HG03521 (cell line): ENCODE results near the gene DMBX1.

Source experiments
- ATAC-seq: cut with Tn5 transposase; IDR thresholded peaks from one replicate; pipeline ENCODE4 v1.9.1; 2021; ENCODE audit warnings: mild to moderate bottlenecking, moderate library complexity; ENCODE audit not compliant: unreplicated experiment

The DMBX1 gene

DNA sequence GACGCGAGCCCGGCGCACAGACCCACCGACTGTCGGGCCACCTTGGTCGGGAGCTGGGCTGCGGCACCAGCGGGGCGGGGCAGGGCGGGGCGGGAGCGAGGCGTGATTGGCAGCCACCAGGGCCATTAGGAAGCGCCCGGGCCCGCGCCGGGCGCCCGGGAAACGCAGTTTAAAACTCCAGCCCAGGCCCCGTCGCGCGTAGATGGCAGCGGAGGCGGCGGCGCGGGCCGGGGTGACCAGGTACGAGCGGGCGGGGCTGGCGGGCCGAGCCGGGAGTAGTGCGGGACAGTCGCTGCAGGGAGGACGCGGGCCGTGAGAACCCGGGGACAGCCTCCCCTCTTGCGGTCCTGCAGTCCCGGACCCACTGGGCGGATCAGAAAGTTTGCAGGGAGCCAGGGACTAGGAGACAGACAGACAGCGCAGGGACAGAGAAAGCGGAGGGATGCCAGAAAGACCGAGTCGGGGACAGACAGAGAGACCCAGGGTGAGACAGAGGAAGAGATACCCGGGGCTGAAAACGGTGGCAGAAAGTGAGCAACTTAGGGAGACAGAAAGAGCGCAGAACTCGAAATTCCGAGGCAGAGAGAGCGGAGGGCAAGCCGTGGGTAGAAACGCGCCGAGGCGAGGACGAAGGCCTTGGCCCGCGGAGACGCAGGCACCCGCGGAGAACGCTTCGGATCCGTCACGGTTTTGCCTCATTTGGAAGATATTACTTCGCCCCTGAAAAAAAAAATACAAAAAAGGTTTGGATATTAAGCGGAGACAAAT is at the start of gene DMBX1:
Gene DMBX1 (plus strand): TSS at position 199 of the 768 bp plus-strand sequence. CDS start 17,175 bp downstream, outside the sequence.
- no peak for ATAC-seq

DNA sequence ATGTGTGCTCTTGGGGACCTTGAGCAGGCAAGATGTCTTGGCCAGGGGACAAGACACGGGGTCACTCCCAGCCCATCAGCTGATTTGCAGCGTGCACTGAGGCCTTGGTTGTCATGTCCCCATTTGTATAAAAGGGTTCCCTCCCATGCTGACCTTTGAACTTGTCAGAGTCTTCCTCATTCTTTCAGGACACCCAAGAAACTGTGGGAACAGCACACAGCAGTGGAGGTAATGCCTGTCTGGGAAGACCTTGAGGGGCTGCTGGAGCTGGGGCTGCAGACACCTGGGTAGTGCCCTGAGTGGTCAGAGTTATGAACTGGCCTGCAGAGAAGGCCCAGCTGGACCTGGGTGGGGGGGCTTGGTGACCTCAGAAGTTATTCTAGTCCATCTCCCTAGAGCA is 49.2 kb upstream of the DMBX1 start:
- no peak for ATAC-seq

DNA sequence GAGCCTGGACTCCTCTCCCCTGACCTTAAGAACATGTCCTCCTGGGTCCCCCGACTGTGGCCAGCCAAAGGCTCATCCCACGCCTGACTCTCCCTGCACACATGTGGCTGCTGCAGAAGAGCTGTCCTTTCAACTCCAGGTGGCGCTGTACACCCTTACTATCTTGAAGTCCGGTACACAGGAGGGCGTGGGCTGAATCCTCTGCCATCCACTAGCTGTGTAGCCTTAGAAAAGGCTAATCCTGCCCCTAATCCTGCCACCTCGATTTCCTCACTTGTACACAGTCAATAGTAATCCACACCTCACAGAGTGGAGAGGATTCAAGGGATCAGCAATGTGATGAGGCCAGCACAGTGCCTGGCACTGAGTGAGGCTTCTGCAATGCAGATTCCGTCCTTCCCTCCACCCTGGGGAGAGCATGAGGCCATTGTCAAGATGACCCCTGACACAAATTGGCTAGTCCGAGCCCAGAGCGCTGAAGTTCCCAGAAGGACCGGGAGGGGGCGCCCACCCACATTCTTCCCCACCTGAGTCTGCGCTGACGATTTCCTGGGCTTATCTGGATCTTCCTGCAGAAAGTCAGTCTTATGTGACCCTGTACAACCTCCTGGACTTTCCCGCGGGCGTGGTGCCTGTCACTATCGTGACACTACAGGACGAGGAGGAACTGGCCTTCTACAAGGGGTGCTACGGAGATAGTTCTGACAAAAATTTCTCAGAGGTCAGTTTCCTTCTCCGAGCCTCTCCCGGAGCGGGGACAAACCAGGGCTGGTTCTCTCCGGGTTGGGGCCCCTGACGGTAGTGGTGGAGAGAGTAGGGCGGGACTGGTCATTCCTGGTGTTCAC is 47.1 kb upstream of the DMBX1 start:
- peak; percentile 56 for ATAC-seq

DNA sequence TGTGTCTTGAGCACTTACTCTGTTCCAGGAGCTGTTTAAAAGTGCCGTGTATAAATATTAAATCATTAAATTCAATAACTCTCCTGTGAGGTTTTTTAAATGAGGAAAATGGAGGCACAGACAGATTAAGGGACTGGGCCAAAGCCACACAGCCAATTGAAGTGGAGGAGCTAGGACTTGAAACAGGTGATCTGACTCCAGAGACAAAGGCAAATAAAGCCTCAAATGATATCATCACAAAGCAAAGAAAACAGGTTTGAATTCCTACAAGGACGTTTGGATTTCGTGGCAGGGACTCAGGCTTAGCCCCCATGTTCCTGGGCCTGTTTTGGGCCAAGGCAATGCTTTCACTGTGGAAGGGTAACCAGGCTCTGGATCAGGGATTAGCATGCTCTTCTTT is 45.2 kb upstream of the DMBX1 start:
- no peak for ATAC-seq

DNA sequence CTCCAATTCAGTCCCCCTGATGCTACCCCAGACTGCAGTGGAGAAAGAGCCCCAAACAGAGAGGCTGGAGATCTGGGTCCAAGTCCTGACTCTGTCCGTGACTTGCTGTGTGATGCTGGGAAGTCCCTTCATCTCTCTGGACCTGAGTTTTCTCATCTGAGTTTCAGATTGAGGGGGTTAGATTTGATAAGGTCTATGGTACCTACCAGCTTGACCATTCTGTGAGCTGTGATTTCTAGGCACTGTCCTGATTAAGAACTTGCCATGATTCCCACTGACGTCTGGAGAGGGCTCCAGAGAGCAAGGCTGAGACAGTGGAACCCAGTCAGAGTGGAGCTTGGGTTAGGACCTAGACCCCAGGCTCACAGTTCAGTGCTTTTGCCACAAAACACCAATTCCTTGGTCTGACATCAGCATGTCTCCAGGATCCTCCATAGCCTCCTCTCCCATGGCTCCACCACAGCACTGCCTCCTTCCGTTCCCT is 43.8 kb upstream of the DMBX1 start:
- no peak for ATAC-seq

DNA sequence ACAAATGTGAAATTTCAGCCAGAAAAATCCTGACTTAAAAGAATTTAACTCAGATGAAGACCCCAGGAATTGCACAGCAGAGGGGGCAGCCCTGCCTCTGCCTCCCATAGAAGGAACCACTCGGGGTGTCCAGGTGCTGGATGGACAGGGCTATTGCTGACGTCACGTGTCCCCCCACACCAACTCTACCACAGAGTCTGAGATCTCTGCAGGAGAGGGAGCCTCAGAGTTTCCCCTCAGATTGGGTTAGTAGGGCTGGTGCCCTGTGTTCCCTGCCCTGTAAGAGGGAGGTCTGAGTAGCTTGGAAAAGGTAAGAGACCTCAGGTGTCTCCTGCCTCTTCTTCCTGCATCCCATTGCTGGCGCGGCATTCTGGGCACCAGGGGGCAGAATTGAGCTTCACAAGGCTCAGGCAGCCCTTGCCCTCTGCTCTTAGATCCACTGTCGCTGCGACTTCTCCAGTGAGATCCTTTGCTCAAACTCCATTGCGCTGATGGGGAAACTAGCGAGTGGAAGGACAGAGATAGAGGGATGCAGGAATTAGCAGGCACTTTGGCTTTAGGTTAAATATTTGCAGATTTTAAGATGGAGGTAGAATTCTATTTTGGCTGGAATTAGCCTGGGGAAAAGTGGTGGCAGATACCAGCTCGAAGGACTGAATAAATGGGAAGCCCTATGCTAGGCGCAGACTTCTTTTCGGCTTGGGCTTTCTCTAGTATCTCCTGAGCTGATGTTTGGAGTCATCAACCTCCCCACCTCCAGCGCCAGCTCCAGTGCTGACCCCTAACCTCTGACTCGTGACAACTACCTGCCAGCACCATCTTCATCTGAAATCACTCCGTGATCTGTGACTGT is 42.8 kb upstream of the DMBX1 start:
- ATAC-seq: no peak

DNA sequence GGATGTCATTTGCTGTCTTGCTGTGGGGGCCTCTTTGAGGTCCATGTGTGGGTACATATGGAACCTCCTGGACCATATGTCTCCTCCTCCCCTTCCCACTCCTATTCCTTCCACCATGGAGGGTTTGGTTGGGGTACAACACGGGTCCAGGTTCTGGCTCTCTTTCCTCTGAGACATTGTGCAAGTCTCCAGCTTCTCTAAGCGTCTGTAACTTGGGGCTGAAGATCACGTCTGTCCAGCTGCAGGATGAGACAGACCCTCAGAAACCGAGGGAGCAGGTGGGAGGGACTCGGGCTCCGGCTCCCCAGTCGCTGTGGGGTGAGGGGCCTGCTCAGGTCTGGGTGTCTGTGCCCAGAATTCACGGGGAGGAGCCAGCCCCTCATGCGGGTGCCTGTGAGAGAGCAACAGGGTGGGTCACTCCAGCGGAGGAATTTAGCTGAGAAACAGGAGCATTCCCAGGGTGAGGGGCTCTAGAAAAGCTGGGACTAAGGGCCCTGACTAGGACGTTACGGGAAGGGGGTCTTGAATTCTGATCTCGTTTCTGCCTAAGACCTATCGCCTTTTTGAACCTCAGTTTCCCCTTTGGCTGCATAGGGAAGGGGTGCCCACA is 42.0 kb upstream of the DMBX1 start:
- ATAC-seq: no peak

DNA sequence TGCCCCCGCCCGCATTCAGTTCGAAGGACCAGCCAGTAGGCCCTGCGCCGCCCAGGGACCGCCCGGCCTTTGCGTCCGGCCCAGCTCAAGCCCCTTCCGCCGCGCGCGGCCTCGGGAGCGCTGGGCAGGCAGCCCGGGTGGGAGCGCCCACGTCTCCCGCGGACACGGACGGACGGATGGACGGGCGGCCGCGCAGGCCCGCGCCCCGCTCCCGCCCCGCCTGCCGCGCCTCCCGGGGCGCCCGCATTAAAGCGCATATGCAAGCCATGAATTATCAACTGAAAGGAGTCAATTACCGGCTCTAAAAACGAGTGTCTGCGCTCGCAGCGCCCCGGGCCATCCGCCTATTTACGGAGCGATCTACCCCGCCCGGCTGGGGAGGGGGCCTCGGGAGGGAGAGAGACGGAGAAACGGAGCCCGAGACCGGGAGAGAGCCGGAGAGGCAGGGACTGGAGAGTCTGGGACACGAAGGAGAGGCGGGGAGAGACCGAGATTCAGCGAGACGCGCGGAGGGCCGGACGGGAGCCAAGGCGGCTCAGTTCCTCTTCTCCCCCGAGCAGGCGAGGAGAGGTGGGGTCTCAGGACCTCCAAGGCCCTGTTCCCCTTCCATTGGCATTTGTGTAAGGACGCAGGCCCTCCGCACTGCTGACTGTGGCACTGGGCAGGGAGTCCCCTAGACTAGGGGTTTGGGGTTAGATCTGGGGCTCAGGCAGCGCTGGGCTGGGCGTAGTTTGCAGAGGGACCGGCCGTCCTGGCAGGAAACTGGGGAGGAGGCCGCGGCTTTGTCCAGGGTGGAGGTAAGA is 41.3 kb upstream of the DMBX1 start:
- no peak for ATAC-seq

DNA sequence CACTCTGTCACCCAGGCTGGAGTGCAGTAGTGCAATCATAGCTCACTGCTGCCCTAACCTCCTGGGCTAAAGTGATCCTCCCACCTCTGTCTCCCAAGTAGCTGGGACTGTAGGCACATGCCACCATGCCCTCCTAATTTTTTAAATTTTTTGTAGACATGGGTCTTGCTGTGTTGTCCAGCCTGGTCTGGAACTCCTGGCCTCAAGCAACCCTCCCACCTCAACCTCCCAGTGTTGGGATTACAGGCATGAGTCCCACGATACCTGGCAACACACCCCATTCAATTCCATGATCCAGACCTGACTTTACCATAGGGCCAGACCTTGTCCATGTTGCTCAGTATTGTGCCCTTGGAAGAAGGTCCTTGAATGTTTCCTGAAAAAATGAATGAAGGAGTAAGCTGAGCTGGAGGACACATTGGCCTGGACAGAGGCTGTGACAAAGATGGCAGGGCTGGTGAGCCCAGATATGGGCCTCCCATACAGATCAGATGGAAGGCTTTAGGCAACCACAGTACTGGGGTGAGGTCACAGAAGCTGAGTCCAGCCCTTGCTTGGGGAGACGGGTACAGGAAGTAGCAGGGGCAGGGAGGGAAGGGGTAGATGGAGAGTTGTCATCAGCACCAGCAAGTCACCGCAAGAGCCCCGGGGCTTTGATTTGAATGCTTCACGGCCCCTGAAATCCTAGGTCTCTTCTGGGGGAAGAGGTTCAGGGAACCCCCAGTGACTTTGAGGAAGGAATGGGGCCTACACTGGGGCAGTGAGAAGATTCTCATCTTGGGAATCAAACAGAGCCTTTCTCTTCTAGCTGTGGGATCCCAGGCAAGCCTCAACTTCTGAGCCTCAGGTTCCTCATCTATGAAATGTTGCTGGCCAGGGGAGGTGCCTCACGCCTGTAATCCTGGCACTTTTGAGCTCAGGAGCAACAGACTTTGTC is 40.1 kb upstream of the DMBX1 start:
- ATAC-seq: no peak

DNA sequence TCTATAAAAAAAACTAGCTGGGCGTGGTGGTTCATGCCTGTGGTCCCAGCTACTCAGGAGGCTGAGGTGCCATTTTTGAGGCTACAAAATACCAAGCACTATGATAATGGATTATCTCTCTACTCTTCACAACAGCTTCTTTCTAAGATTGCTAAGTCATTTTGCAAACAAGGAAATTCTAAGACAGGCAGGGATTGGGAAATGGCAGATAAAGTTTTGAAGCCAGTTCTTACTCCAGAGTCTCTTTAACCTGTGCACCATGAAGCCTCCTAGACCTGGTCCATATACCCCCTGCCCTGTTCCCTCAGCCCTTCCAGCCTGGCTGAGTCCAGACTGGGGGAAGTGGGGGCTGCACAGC is 39.5 kb upstream of the DMBX1 start:
- ATAC-seq: no peak

DNA sequence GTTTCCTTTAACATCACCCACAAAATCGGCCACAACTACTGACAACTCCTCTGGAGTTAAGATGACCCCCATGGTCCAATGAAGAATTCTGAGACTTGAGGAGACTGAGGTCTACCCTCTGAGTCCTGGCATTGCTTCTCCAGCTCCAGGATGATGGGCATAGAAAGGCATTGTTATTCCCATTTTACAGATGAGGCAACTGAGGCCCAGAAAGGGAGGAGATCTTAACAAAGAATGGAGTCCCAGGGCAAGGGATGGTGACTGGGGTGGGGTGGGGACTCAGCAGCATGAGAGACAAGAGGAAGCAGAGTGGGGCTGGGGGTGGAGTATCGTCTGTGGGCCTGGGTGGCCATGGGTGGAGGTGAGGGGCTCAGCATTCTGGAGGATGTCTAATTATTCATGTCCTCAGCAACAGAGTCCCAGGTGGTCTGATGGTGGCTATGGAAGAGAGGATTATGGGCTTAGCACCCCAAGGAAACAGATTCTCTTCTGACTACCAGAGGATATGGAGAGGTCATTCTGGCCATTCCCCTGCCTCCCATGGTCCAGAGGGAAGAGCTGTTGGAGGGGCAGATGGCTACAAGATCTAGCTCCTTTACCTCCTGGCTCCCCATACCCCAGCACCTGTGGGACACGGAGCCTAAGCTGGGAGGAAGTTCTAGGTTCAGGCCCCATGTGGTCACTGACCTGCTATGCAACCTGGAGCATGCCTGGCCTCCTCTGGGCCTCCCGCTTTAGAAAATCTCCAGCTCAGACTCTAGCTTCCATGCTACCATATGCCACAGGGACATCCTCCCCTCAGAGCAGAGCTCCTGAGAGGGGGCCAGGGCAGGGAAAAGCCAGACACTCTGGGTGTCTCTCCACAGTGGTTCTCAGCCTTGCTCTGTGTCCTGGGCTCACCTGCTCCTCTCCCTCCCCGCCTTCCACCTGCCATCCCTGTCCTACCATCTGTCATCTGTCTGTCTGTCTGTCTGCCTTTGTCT is 37.4 kb upstream of the DMBX1 start:
- ATAC-seq: no peak

DNA sequence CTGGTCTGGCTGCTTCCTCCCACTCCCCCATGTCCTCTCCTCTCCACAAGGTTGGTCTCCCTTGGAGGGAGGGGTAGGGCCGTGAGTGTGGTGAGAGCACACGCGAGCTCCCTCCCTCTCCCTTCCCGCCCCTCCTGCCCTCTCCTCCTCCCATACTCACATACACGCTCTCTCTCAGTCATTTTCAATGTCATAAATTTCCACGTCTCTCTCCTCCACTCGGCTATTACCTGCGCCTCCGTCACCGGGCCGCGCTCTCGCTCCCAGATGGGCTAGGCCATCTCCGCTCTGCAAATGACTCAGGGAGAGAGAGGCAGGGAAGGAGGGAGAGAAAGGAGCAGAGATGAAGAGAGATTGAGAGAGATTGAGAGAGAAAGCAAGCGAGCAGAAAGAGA is 36.7 kb upstream of the DMBX1 start:
- ATAC-seq: no peak

DNA sequence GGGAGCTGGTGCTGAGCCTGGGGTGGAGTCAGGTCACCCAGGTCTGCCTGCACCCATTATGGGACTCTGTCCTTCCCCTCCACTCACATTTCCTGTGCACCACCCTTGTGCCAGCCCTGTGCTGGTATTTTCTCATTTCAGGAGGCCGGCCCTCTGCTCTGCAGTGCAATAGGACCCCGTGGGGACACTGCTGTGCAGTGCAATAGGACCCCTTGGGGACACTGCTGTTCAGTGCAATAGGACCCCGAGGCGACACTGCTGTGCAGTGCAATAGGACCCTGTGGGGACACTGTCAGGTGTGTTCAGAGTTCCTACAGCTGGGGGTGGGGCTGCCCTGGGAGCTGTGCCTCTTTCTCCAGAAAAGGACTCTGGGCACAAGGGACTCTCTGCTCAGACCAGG is 36.2 kb upstream of the DMBX1 start:
- no peak for ATAC-seq

DNA sequence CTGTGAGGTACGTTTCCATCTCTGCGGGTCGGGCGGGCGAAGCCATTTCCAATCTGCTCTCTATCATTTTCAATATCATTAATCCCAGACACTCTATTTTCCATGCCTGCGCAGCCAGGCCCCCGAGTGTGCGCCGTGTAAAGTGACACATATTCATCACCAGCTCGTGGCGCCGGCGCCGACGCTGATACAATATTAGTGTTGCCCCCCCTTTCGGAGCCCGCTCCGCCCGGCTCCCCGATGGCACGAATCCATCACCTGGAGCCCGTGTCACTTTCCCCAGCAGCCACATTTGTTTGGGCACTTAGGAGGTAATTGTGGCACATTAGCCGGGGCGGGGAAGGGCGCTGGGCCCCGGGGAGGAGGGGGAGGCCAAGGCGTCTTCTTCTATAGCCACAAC is 33.7 kb upstream of the DMBX1 start:
- ATAC-seq: no peak

DNA sequence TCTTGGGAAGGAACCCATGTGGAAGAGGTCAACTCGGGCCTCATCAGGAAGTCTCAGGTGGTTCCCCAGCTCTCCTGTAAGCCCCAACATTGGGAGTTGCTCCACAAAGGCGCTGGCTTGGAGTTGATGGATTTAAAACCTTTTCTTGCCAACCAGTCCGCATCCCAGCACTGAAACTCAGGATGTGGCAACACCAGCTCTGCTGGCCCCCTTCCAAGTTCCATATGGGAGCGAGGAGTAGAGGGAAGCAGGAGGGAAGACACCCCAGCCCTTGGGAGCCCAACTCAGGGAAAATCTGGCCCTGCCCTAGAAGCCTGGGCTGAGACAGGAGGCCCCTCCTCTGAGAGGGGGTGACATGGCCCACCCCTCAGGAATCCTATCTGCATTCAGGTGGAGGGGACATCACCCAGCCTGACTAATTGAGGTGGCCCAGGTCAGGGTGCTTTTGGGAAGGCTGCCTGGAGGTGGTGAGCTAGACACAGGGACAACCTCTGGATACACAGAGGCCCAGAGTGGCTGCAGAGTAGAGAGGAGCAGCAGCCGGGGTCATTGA is 33.1 kb upstream of the DMBX1 start:
- ATAC-seq: no peak

DNA sequence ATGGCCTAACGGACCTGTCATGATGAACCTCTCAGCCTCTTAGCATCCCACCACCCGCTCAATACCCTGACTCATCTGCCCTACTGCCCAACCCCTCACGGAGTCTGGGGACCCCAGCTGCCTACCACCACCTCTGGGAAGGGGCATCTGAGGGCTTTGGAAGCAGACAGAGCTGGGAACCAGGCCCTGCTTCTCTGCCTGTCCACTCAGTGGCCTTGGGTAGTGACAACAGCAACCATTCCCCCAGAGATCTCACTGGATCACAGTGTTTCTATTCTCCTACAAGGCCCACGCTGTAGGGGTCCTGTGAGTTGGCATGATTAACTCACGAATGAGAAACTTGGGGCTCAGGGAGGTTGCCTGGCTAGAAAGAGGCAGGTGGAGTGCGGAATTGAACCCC is 32.5 kb upstream of the DMBX1 start:
- no peak for ATAC-seq

DNA sequence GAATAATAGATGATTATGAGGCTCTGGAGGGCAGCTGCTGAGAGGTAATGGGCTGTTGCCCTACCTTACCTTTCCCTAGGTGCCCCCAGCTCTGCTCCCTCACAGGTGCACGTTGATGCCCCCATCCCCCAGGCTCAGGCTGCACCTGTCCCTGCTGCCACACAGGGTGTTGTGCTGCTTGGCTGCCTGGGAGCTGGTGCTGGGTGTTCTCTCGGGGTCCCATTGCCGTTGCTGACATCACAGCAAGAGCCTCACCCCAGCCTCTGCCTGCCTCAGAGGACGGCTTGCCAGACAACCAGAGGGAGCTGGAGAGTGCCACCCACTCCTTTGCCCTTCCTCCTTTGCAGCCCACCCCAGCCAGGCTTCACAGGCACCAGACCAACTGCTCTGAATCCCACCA is 31.4 kb upstream of the DMBX1 start:
- ATAC-seq: no peak
